ENCODE measurements around the gene SORL1-AS1.
A peak's percentile ranks its signal among the peaks of the same experiment; 100 is the strongest.

SORL1-AS1 gene

DNA sequence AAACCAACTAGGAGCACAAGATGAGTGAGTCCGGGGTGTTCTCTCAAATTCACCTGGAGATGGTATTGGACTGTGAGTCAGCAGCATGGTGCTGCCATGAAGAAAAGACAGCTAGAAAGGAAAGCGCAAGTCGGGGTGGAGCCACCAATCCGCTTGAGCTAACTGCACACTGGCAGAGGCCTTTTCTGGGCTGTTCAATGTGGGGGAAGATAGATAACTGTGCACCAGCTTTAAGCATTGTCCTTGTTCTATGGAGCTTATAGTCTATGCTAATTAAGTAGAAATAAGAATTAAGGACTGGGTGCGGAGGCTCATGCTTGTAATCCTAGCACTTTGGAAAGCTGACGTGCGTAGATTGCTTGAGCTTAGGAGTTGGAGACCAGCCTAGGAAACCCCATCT lies 21.9 kb upstream of the SORL1-AS1 start:
- no peak for DNase-seq

DNA sequence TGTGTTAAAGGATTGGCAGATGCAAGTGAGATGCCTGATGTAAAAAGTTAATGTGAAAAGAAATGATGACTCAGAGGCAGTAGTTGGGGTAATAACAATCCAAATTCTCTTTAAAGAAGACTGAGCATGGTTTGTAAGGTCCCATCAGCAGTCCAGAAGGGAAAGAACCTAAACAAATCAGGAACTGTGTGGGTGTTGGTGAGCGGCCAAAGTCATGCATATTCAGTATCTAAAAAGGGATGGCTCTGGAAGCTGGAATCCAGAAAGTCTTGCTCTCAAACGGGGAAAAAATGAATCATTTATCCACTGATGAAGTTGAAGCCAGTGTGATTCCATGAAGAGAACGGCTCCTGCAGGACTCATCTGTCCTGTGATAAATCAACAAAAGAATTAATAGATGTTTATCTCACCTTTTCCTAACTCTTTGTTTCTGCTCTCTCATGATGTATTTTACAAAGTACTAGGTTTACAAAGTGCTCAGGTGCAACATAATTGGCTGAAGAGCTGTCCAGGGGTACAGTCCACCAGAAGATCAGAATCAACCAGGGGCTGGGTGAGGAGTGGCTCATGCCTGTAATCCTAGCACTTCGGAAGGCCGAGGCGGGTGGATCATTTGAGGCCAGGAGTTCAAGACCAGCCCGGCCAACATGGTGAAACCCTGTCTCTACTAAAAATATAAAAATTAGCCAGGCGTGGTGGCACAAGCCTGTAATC lies 20.5 kb upstream of the SORL1-AS1 start:
- no peak for DNase-seq

DNA sequence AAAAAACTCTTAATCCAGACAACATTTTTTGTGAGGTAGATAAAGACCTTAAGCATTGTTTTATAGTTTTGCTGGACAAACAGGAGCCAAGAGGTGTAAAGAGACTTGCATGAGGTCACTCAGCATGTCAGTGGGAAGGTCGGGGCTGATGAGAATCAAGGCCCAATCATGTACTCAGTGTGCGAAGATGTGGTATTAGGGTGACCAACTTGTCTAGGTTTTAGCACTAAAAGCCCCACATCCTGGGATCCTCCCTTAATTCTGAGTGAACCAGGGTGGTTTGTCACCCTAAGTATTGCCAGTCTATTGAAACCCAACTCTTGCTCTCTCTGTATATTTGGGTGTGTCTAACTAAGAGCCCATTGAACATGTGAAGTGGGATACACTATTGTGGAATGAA lies 19.5 kb upstream of the SORL1-AS1 start:
- DNase-seq: no peak

- no peak for DNase-seq
These were observed 18.4 kb upstream of the SORL1-AS1 start for GRCh38 chr11:121471167-121471566.

GRCh38 chr11:121469910-121470309 lies 17.1 kb upstream of the SORL1-AS1 start:
- DNase-seq: no peak

- DNase-seq: peak; percentile 77
These were observed 15.2 kb upstream of the SORL1-AS1 start for GRCh38 chr11:121467965-121468364.

DNA sequence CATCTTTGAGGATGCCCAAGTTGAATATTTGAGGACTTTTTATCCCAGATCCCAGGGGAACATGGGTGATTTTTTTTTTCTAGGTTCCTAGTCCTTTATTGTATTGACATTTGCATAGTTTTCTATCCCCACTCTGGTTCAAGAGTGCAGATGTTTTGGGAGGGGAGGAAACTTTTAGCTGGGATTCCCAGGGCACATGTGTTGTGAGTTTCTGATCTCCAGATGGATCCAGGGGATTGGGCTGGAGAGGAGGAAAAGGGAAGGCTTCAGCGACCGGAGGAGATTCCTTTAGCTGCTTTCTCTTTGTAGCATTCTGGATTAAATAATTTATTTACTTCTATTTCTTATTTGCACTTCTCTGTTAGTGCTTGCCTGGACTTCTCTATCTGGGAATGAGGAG lies 14.7 kb upstream of the SORL1-AS1 start:
- no peak for DNase-seq

GRCh38 chr11:121466063-121466794 lies 13.5 kb upstream of the SORL1-AS1 start:
- peak; percentile 32 for DNase-seq

- DNase-seq: no peak
These were observed 12.9 kb upstream of the SORL1-AS1 start for GRCh38 chr11:121465709-121466062.

- peak; percentile 70 for DNase-seq
These were observed 11.7 kb upstream of the SORL1-AS1 start for GRCh38 chr11:121464352-121464946.

GRCh38 chr11:121463689-121464335 lies 11.0 kb upstream of the SORL1-AS1 start:
- no peak for DNase-seq

GRCh38 chr11:121461843-121462242 lies 9.1 kb upstream of the SORL1-AS1 start:
- no peak for DNase-seq

DNA sequence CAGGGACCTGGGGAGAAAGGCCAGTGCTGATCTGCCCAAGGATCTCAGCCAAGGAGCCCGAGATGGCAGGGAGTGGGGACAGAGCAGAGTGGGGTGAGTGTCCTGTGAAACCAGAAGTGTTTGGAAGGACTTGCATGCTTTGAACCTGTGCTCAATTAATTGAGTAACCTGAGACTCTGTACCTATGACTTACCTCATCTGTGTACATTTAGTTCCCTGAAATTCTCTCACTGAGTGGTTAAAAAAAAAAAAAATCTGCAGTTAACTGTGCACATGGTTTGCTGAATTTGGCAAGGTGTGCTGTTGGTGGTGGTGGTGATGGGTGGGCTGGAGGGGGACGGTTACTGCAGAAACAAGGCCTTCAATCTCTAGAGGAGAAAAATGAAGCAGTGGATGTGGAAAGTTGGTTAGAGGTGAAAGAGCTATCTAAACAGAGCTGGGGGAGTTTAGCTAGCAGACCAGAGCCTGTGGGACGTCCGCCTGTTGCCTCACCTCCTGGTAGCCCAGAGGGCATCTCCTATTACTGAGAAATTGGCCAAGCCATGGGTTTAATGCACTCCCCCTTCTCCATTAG lies 8.3 kb upstream of the SORL1-AS1 start:
- DNase-seq: no peak

DNA sequence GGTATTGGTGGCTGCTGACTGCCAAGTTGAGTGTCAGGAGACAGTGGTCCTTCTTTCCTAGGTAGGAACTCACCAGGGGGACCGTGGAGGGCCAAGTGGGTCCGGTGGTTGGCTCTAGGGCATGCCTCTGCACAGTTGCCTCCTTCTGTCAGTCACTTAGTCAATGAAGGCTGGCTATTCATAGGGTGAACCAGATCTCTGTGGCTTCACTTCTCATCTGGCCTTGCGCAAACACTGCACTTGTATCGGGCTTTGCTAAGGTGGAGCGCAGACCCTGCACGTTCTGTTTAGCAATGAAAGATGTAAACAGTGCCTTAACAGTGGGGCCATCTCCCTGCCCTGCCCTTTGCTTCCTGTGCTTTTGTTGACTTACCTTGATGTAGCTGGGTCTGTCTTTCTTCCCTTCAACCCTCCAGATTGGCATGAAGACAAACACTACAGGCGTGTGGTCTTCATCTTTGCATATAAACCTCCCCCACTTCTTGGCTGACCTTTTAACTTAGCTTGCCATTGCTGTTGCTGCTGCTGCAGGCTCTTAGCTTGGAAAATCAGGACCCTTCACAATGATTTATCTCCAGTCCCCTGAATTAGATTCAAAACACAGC lies 6.7 kb upstream of the SORL1-AS1 start:
- peak; percentile 43 for DNase-seq

GRCh38 chr11:121458551-121458950 lies 5.8 kb upstream of the SORL1-AS1 start:
- no peak for DNase-seq

- DNase-seq: no peak
These were observed 4.2 kb upstream of the SORL1-AS1 start for GRCh38 chr11:121456816-121457431.

DNA sequence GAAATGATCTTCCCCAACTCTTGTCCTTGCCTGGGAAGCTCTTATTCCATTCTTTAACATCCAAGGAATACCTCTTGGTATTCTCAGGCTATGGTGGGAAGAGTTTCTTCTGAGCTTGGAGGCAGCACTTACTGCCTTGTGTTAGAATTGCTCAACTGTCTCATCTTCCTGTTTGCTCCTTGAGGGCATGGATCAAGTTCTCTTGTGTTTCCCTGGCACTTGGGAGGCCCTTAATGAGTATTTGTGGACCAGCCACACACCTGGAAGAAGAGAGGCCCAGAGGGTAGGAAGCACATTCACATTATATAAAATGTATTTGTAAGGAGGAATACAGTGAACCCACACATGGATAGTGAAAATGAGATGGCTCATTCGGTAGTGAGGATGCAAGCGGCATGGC lies 3.4 kb upstream of the SORL1-AS1 start:
- no peak for DNase-seq

DNA sequence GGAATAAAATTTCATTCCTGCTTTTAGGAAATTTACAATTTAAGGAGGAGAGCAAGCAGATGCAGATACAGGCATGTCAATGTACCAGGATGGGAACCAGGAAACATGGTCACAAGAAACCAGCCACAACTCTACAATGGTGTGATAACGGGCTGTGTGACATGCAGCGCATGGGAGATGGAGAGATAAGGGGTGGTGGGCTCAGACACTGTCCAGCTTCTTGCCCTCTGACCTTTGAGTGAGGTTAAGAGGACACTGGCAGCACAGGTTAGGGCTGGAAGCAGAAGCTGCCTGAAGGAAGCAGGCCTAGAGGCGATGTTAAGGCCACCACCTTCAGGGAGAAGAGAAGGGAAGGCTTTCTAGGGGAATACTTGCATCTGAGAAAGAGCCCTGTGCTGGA lies 2.3 kb upstream of the SORL1-AS1 start:
- no peak for DNase-seq

- DNase-seq: no peak
These were observed 977 bp upstream of the SORL1-AS1 start for GRCh38 chr11:121453589-121454299.

GRCh38 chr11:121451986-121452608 lies 670 bp downstream of the SORL1-AS1 start, which contains the start of gene SORL1:
Gene SORL1, plus strand, starts transcription at chr11:121452314. Its CDS starts 18 bp downstream, at chr11:121452332.
- DNase-seq: peak; percentile 80
